AG04450 (cell line): ENCODE measurements around the gene ANTXRL. TPM values are rescaled to one million over a fixed set of nuclear protein-coding genes. Genes with fewer than 3 reads are reported as not detected.

ENCODE experiments used
- CTCF ChIA-PET: fragments of 300-600, 350-600 bp; formaldehyde crosslinking; extraction: SDS; loops from one replicate; lab custom pipeline; 2022; ENCODE audit warnings: antibody characterized with exemption, inconsistent platforms; lab: Charles Lee
- POLR2A ChIA-PET: fragments of 350-600 bp; formaldehyde crosslinking; extraction: SDS; loops from one replicate; lab custom pipeline; 2021; ENCODE audit warnings: antibody characterized with exemption, inconsistent platforms; lab: Yijun Ruan, JAX
- DNase-seq: peaks from one replicate; pipeline ENCODE4 v3.0.0-alpha.2; 2011; ENCODE audit warnings: low read depth, low spot score
- H3K27ac ChIP-seq: one replicate; pipeline ENCODE4 v1.5.1; 2012; ENCODE audit warnings: low read depth, low read length, control low read depth
- H3K27me3 ChIP-seq: one replicate; pipeline ENCODE4 v1.6.0; 2012; ENCODE audit warnings: low read length; ENCODE audit not compliant: control insufficient read depth, insufficient read depth
- H3K4me3 ChIP-seq: 2 replicates; pipeline ENCODE4 v1.5.1; 2011; ENCODE audit warnings: mild to moderate bottlenecking, low read depth, low read length, control low read depth
- H3K9me3 ChIP-seq: 2 replicates; pipeline ENCODE4 v1.5.1; 2012; ENCODE audit warnings: low read length; ENCODE audit not compliant: control insufficient read depth, insufficient read depth
- CTCF ChIP-seq: IDR thresholded peaks from 2 replicates; pipeline ENCODE4 v1.5.1; 2011; ENCODE audit warnings: low read depth, low read length, control low read depth, inconsistent platforms
- polyA plus RNA-seq: library from polyadenylated mRNA; depleted of rRNA; stranded (reverse); fragments of >200 nt; gene quantifications from 2 replicates; pipeline ENCODE4 v1.2.3, GENCODE V29; 2011

Gene ANTXRL
- polyA plus RNA-seq, 1 experiment = not detected

- Histone ChIP-seq H3K4me3 (no peak overlapping the region), H3K9me3 (no peaks in the 10 kb centered on the region), H3K27ac (no peak overlapping the region), H3K27me3 (peaks cover 17% of the 10 kb centered on the region)
- DNase-seq = no peak
- POLR2A ChIA-PET = no interaction called here
- CTCF ChIA-PET = no interaction called here
- TF ChIP-seq CTCF = no peak
Measured at GRCh38 chr10:46307281-46308112, 20.7 kb downstream of the ANTXRL start.

- no peak overlapping the region for H3K4me3 ChIP-seq
Measured at GRCh38 chr10:46308113-46308415, 21.3 kb downstream of the ANTXRL start.

GRCh38 chr10:46308666-46309450 lies 22.1 kb downstream of the ANTXRL start:
- no peak for DNase-seq
- Histone ChIP-seq H3K27me3 (peaks cover 14% of the 10 kb centered on the region), H3K9me3 (no peaks in the 10 kb centered on the region), H3K27ac (no peak overlapping the region), H3K4me3 (no peak overlapping the region)
- CTCF ChIA-PET = no interaction called here
- POLR2A ChIA-PET = no interaction called here
- TF ChIP-seq CTCF = no peak

More at GRCh38 chr10:46308113-46308415, 21.3 kb downstream of the ANTXRL start:
- no peak for TF ChIP-seq CTCF
- ChIA-PET POLR2A (no interaction called here), CTCF (no interaction called here)
- Histone ChIP-seq H3K27me3 (peaks cover 17% of the 10 kb centered on the region), H3K9me3 (no peaks in the 10 kb centered on the region), H3K27ac (no peak overlapping the region)
- DNase-seq = no peak

GRCh38 chr10:46309511-46310142 lies 22.8 kb downstream of the ANTXRL start:
- POLR2A ChIA-PET = no interaction called here
- CTCF ChIA-PET = no interaction called here
- DNase-seq = no peak

More at GRCh38 chr10:46309511-46310142, 22.8 kb downstream of the ANTXRL start:
- no peaks in the 10 kb centered on the region for H3K9me3 ChIP-seq
- no peak overlapping the region for H3K4me3 ChIP-seq
- TF ChIP-seq CTCF = no peak
- H3K27ac ChIP-seq = no peak overlapping the region
- peaks cover 14% of the 10 kb centered on the region for H3K27me3 ChIP-seq
